ENCODE data around the gene DPP8. TPM values are rescaled to one million over a fixed set of nuclear protein-coding genes. Genes with fewer than 3 reads are reported as not detected.

Gene DPP8
- polyA plus RNA-seq, 1 of the 3 experiments (the other 2 are of a cell fraction), result 14.1 TPM

GRCh38 chr15:65547841-65548240 is 30.4 kb upstream of the DPP8 start:
- peaks cover 32% of the 10 kb centered on the region for H4K20me1 ChIP-seq (ENCODE audit: insufficient read depth)
- POLR2A ChIA-PET, result no interaction called here
- no peaks in the 10 kb centered on the region for H3K9me3 ChIP-seq
- no peak overlapping the region for H3K27ac ChIP-seq (ENCODE audit: low read depth in 2 of 2, low read length in 1 of 2)
- DNase-seq, result no peak
- H3K4me1 ChIP-seq (ENCODE audit: control insufficient read depth in 1 of 2, insufficient read depth in 2 of 2, low read depth in 1 of 2, low read length in 1 of 2), result no peaks in the 10 kb centered on the region
- no peak overlapping the region for H2AFZ ChIP-seq (ENCODE audit: low read depth)
- H3K4me2 ChIP-seq, result no peak overlapping the region
- TF ChIP-seq RAD21 (IDR thresholded peaks at IDR 0.05; ENCODE audit: low read length), result no peak
- no peak for TF ChIP-seq MXI1 (IDR thresholded peaks at IDR 0.05; ENCODE audit: low read depth, low read length)
- TF ChIP-seq USF2 (IDR thresholded peaks at IDR 0.05; ENCODE audit: borderline replicate concordance, low read depth, low read length), result no peak
- TF ChIP-seq FOXM1 (IDR thresholded peaks at IDR 0.05; ENCODE audit: low read depth), result no peak
- no peak for TF ChIP-seq CTCF (IDR thresholded peaks at IDR 0.05)
- no peak for TF ChIP-seq TAF1 (IDR thresholded peaks at IDR 0.05; ENCODE audit: borderline replicate concordance, low read depth, low read length)
- TF ChIP-seq GATA2 (CRISPR knock-in tag; IDR thresholded peaks at IDR 0.05), result no peak
- no peak for TF ChIP-seq CHD2 (IDR thresholded peaks at IDR 0.05; ENCODE audit: low read length, partially characterized antibody)
- no peak for TF ChIP-seq EP300 (IDR thresholded peaks at IDR 0.05; ENCODE audit: borderline replicate concordance in 1 of 2, low read depth in 1 of 2, low read length in 1 of 2)
- no peak for TF ChIP-seq YY1 (IDR thresholded peaks at IDR 0.05; ENCODE audit: low read depth)
- no peak for TF ChIP-seq TCF12 (IDR thresholded peaks at IDR 0.05)
- no peaks in the 10 kb centered on the region; the same call in 1 of the 2 replicates for H3K9me2 ChIP-seq
- H3K36me3 ChIP-seq (replicated peaks in 1 of 2; ENCODE audit: control insufficient read depth in 1 of 2, insufficient read depth in 2 of 2, low read length in 1 of 2), result peaks cover 0 to 2% of the 10 kb centered on the region in 2 experiments
- H3F3A ChIP-seq (replicated peaks; ENCODE audit: insufficient read depth), result no peaks in the 10 kb centered on the region
- no peaks in the 10 kb centered on the region for H3K27me3 ChIP-seq (ENCODE audit: insufficient read depth)
- no peak overlapping the region for H3K4me3 ChIP-seq (ENCODE audit: low read depth in 2 of 2, low read length in 1 of 2)
- peaks cover 100% of the 10 kb centered on the region for H3K79me2 ChIP-seq (ENCODE audit: insufficient read depth)
- CTCF ChIA-PET, result no interaction called here
- H3K9ac ChIP-seq, result no peak overlapping the region

- no peaks in the 10 kb centered on the region for H3F3A ChIP-seq (replicated peaks; ENCODE audit: insufficient read depth)
- H3K4me3 ChIP-seq (ENCODE audit: low read depth in 2 of 2, low read length in 1 of 2), result no peak overlapping the region
- H3K36me3 ChIP-seq (replicated peaks in 1 of 2; ENCODE audit: control insufficient read depth in 1 of 2, insufficient read depth in 2 of 2, low read length in 1 of 2), result peaks cover 0 to 9% of the 10 kb centered on the region in 2 experiments
- no peaks in the 10 kb centered on the region; the same call in 1 of the 2 replicates for H3K9me2 ChIP-seq
- no peaks in the 10 kb centered on the region; a peak in 2 of 4 replicates for H3K4me1 ChIP-seq (ENCODE audit: control insufficient read depth in 1 of 2, insufficient read depth in 2 of 2, low read depth in 1 of 2, low read length in 1 of 2)
- 92% methylated on average over 3 of the region's 3 CpGs for WGBS (ENCODE audit: low lambda C conversion rate)
- no peak for TF ChIP-seq CHD2 (IDR thresholded peaks at IDR 0.05; ENCODE audit: low read length, partially characterized antibody)
- H2AFZ ChIP-seq (ENCODE audit: low read depth), result no peak overlapping the region
- H3K9ac ChIP-seq, result no peak overlapping the region
- ChIA-PET CTCF (no interaction called here), POLR2A (no interaction called here)
- no peaks in the 10 kb centered on the region for H3K27me3 ChIP-seq (ENCODE audit: insufficient read depth)
- H4K20me1 ChIP-seq (ENCODE audit: insufficient read depth), result peaks cover 48% of the 10 kb centered on the region
- no peaks in the 10 kb centered on the region for H3K9me3 ChIP-seq
- no peak for DNase-seq
- no peak overlapping the region for H3K4me2 ChIP-seq
- H3K79me2 ChIP-seq (ENCODE audit: insufficient read depth), result peaks cover 97% of the 10 kb centered on the region
- no peak overlapping the region for H3K27ac ChIP-seq (ENCODE audit: low read depth in 2 of 2, low read length in 1 of 2)
Observed at GRCh38 chr15:65541231-65541820, 23.8 kb upstream of the DPP8 start.
